GM10266 (cell line): Measurements from ENCODE around the gene SF3B1.

Experiments used
- DNase-seq: peaks from one replicate; pipeline ENCODE4 v3.0.0; 2012; ENCODE audit errors: extremely low spot score
- TF ChIP-seq, protein P1 (sequence below): IDR thresholded peaks from 2 replicates; pipeline ENCODE4 v1.5.1; 2012; ENCODE audit warnings: mild to moderate bottlenecking, low read depth; ENCODE audit not compliant: control insufficient read depth, insufficient read depth; ENCODE audit errors: missing control alignments

The SF3B1 gene

DNA sequence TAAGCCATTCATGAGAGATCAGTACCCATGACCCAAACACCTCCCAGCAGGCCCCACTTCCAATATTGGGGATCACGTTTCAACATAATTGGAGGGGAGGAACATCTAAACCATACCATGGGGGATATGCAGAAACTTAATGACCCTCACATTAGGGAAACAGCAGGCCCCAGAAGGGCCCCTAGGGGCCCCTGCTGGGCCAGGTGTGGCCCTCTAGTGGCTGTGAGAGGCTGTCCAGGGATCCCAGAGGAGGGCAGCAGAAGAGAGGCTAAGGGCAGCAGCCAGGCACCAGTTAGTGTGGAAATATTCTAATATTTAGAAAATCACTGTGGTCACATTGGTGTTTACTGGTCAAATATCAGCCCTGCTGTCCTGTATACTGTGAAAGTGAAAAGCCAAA is 75.0 kb downstream of the SF3B1 start:
- DNase-seq: no peak
- TF ChIP-seq, protein P1, sequence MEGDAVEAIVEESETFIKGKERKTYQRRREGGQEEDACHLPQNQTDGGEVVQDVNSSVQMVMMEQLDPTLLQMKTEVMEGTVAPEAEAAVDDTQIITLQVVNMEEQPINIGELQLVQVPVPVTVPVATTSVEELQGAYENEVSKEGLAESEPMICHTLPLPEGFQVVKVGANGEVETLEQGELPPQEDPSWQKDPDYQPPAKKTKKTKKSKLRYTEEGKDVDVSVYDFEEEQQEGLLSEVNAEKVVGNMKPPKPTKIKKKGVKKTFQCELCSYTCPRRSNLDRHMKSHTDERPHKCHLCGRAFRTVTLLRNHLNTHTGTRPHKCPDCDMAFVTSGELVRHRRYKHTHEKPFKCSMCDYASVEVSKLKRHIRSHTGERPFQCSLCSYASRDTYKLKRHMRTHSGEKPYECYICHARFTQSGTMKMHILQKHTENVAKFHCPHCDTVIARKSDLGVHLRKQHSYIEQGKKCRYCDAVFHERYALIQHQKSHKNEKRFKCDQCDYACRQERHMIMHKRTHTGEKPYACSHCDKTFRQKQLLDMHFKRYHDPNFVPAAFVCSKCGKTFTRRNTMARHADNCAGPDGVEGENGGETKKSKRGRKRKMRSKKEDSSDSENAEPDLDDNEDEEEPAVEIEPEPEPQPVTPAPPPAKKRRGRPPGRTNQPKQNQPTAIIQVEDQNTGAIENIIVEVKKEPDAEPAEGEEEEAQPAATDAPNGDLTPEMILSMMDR: peak; percentile 30

DNA sequence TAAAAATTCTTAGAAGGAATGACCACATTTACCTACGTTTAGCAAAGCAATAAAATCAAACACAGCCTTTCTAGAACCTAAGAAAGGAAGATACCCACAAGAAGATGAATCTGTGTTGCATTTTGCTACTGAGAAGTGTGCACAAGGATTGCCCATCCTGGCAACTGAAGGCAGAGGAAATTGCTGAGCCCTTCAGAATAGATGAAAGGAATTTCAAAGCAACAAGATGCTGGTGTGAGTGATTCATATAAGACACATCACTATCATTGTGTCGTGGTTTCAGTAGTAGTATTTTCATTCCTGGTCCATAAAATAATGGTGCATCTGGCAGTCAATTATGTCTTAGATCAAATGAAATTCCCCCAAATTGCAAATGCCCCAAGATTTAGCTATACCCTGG is 75.9 kb downstream of the SF3B1 start:
- TF ChIP-seq, protein P1: no peak
- no peak for DNase-seq

GRCh38 chr2:197357986-197358385 is 76.8 kb downstream of the SF3B1 start:
- TF ChIP-seq, protein P1: no peak
- no peak for DNase-seq

DNA sequence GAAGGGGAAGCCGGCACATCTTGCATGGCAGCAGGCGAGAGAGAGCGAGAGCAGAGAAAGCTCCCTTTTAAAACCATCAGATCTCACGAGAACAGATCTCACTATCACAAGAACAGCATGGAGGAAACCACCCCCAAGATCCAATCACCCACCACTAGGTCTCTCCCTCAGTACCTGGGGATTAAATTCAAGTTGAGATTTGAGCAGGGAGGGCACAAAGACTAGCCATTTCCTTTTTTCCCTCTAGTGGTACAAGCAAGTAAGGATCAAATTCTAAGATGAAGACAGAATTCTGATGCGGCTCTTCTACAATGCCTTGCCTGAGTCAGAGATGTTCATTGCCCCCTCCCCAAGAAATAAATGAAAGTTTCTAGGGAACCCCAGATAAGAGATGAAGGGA is 78.7 kb downstream of the SF3B1 start:
- TF ChIP-seq, protein P1: no peak
- no peak for DNase-seq

- TF ChIP-seq, protein P1: no peak
- no peak for DNase-seq
Measured at GRCh38 chr2:197354169-197354558, 80.7 kb downstream of the SF3B1 start.

DNA sequence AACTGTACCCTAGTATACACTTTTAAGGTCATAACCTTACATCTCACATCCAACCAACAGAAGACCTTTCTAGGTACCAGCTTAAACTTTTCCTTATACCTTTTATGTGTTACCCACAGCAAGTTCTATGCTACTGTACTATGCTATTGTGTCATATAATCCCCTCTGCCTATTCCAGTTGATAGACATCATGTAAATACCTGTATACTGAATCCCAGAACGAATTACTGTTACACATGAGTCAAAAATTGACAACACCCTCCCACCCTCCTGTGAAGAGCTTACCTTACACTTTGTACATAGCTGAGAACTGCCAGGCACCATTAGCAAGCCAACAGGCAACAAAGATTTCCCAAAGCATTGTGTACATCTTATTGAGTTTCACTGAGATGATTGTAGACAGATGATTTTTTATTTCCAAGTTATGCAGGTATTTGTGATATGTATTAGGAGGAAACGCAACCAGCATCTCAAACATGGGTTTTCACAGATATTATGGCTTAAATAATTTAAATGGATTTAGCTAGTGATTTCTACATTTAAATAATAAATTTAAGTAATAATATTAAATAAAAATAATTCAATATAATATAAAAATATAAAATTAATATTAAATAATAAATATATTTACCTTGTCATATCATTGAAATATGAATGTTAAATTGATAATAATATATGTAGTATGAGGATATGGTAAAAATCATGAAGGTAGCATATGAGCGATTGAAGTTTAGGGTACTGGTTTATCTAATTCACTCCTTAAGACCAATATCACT is 81.2 kb downstream of the SF3B1 start:
- TF ChIP-seq, protein P1: no peak
- DNase-seq: no peak

DNA sequence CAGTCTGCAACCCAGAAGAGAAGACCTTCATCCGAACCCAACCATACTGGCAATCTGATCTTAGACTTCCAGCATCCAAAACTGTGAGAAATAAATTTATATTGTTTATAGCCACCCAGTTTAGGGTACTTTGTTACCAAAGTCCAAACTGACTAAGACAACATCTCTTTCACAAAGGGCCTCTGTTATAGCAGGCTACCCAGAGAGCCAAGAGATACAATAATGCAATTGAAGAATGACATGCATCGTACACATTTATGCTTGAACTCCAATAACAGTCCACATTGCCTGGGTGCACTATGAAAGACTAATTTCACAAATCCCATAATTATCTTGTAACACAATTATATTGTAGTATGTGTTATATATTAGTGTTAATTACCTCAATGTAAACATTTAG is 85.1 kb downstream of the SF3B1 start:
- TF ChIP-seq, protein P1: no peak
- no peak for DNase-seq
